K562 (cell line): ENCODE results near the gene POLR2L. TPM values are rescaled to one million over a fixed set of nuclear protein-coding genes. Genes with fewer than 3 reads are reported as not detected.

ENCODE experiments used
- ESRRB ChIP-seq: fragments of 250-450 bp; sonication (Bioruptor Pico); IDR thresholded peaks from 2 replicates; pipeline ENCODE4 v1.5.0; 2020; ENCODE audit warnings: mild to moderate bottlenecking, moderate library complexity, borderline replicate concordance
- GATAD2A ChIP-seq: fragments of 450-650 bp; IDR thresholded peaks from 2 replicates; pipeline ENCODE4 v1.6.1; 2017
- GTF2F1 ChIP-seq: IDR thresholded peaks from 2 replicates; pipeline ENCODE4 v1.6.1; 2011; ENCODE audit warnings: low read depth, low read length, improper control_type of control experiment
- HLTF ChIP-seq: fragments of 450-650 bp; IDR thresholded peaks from 2 replicates; pipeline ENCODE4 v1.6.1; 2016
- HNRNPK ChIP-seq: fragments of 200-400 bp; formaldehyde crosslinking; IDR thresholded peaks from one replicate; pipeline ENCODE4 v1.6.1; 2018; ENCODE audit warnings: mild to moderate bottlenecking, low read depth, low read length; ENCODE audit not compliant: poor library complexity, severe bottlenecking
- HOXB6 ChIP-seq: fragments of 250-450 bp; sonication (Bioruptor Pico); IDR thresholded peaks from 2 replicates; pipeline ENCODE4 v1.5.1; 2022; ENCODE audit warnings: mild to moderate bottlenecking, borderline replicate concordance
- L3MBTL2 ChIP-seq: fragments of 450-650 bp; IDR thresholded peaks from 2 replicates; pipeline ENCODE4 v1.6.1; 2016; ENCODE audit warnings: mild to moderate bottlenecking, moderate library complexity
- MAX ChIP-seq: sonication (generic); formaldehyde crosslinking; IDR thresholded peaks from 2 replicates; pipeline ENCODE4 v1.9.0; 2022; ENCODE audit warnings: mild to moderate bottlenecking, missing genetic modification reagents
- MED1 ChIP-seq: sonication (generic); formaldehyde crosslinking; IDR thresholded peaks from 2 replicates; pipeline ENCODE4 v1.8.1; 2023; ENCODE audit warnings: missing genetic modification reagents, borderline replicate concordance
- MXI1 ChIP-seq: IDR thresholded peaks from 2 replicates; pipeline ENCODE4 v1.6.1; 2011; ENCODE audit warnings: low read depth, mild to moderate bottlenecking, improper control_type of control experiment, low read length
- RNF2 ChIP-seq: sonication (generic); IDR thresholded peaks from 2 replicates; pipeline ENCODE4 v1.6.1; 2016
- SIN3A ChIP-seq, 2 experiments: fragments of 150-350 bp in 1 of 2; IDR thresholded peaks; 2 replicates each; pipeline ENCODE4 v1.6.1; 2011 to 2016; ENCODE audit warnings: borderline replicate concordance in 2 of 2, low read depth in 2 of 2, low read length in 2 of 2, mild to moderate bottlenecking in 2 of 2, moderate library complexity in 2 of 2; ENCODE audit not compliant: control insufficient read depth in 1 of 2
- polyA plus RNA-seq, 8 experiments: library from polyadenylated mRNA; depleted of rRNA in 4 of 8; stranded (reverse) in 5 of 8; unstranded in 3 of 8; fragments of >200 nt; fragmentation: Nextera tagmentation in 2 of 8; fragmentation: Illumina TruSeq in 1 of 8; extraction: Ambion mirVana in 2 of 8; extraction: Trizol in 1 of 8; gene quantifications; 2 replicates each; pipeline versions ENCODE4 v1.2.1 to v1.2.3, GENCODE V29; 2011 to 2014; ENCODE audit warnings: inconsistent platforms in 1 of 8, missing spikeins in 1 of 8
- total RNA-seq, 7 experiments: library from RNA; depleted of rRNA in 6 of 7; stranded (reverse); fragments of >200 nt in 6 of 7; fragmentation: Illumina TruSeq in 2 of 7; extraction: Trizol in 2 of 7; gene quantifications; 2 replicates each; pipeline versions ENCODE4 v1.2.1 to v1.2.3, GENCODE V29; 2011 to 2021; ENCODE audit warnings: low replicate concordance in 1 of 7
- TF ChIP-seq, protein P1 (sequence below): fragments of 250-450 bp; sonication (Bioruptor Pico); IDR thresholded peaks from 2 replicates; pipeline ENCODE4 v1.8.0; 2021; ENCODE audit warnings: moderate library complexity, mild to moderate bottlenecking, inconsistent platforms
- TF ChIP-seq, protein P2 (sequence below): fragments of 250-450 bp; sonication (Bioruptor Pico); IDR thresholded peaks from 2 replicates; pipeline ENCODE4 v1.9.0; 2021; ENCODE audit warnings: mild to moderate bottlenecking, inconsistent platforms
- TF ChIP-seq, protein P3 (sequence below): fragments of 250-450 bp; sonication (Bioruptor Pico); IDR thresholded peaks from 2 replicates; pipeline ENCODE4 v1.8.0; 2021; ENCODE audit warnings: mild to moderate bottlenecking, moderate library complexity
- TF ChIP-seq, protein P4 (sequence below), 3 experiments: fragments of 200-800 bp in 1 of 3; fragments of 250-450 bp in 1 of 3; fragments of 450-650 bp in 1 of 3; sonication (Bioruptor Pico) in 1 of 3; sonication (Bioruptor generic) in 1 of 3; formaldehyde crosslinking in 1 of 3; IDR thresholded peaks; 2 replicates each; pipeline versions ENCODE4 v1.6.1 to v1.8.0; 2016 to 2022; ENCODE audit warnings: mild to moderate bottlenecking in 2 of 3, missing genetic modification characterization in 2 of 3, missing compliant biosample characterization in 1 of 3, moderate library complexity in 1 of 3
- TF ChIP-seq, protein P5 (sequence below): fragments of 450-650 bp; formaldehyde crosslinking; conservative IDR thresholded peaks from 2 replicates; pipeline ENCODE4 v1.4.0; 2022; ENCODE audit warnings: mild to moderate bottlenecking, missing genetic modification characterization

Gene POLR2L
- total and polyA plus RNA-seq, 9 of the 15 experiments (the other 6 are each of a cell fraction or from before 2014, with no cell fraction given), result 38.3 to 688 (median 108) TPM

GRCh38 chr11:875769-876301 is 33.5 kb upstream of the POLR2L start (continued):
- TF ChIP-seq, protein P1, sequence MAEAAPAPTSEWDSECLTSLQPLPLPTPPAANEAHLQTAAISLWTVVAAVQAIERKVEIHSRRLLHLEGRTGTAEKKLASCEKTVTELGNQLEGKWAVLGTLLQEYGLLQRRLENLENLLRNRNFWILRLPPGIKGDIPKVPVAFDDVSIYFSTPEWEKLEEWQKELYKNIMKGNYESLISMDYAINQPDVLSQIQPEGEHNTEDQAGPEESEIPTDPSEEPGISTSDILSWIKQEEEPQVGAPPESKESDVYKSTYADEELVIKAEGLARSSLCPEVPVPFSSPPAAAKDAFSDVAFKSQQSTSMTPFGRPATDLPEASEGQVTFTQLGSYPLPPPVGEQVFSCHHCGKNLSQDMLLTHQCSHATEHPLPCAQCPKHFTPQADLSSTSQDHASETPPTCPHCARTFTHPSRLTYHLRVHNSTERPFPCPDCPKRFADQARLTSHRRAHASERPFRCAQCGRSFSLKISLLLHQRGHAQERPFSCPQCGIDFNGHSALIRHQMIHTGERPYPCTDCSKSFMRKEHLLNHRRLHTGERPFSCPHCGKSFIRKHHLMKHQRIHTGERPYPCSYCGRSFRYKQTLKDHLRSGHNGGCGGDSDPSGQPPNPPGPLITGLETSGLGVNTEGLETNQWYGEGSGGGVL, result no peak
- TF ChIP-seq HOXB6 (CRISPR knock-in tag) (no peak), MXI1 (peak; percentile 65), ESRRB (no peak), RNF2 (peak; percentile 58; the same call in 1 of the 2 replicates), HNRNPK (no peak), GATAD2A (no peak), L3MBTL2 (peak; percentile 87), MAX (CRISPR knock-in tag) (peak; percentile 74), HLTF (no peak), GTF2F1 (no peak), MED1 (CRISPR knock-in tag) (no peak), SIN3A (IDR thresholded peaks at IDR 0.05; ENCODE audit: borderline replicate concordance in 2 of 2, control insufficient read depth in 1 of 2, low read depth in 2 of 2, low read length in 2 of 2) (no peak)
- TF ChIP-seq, protein P2, sequence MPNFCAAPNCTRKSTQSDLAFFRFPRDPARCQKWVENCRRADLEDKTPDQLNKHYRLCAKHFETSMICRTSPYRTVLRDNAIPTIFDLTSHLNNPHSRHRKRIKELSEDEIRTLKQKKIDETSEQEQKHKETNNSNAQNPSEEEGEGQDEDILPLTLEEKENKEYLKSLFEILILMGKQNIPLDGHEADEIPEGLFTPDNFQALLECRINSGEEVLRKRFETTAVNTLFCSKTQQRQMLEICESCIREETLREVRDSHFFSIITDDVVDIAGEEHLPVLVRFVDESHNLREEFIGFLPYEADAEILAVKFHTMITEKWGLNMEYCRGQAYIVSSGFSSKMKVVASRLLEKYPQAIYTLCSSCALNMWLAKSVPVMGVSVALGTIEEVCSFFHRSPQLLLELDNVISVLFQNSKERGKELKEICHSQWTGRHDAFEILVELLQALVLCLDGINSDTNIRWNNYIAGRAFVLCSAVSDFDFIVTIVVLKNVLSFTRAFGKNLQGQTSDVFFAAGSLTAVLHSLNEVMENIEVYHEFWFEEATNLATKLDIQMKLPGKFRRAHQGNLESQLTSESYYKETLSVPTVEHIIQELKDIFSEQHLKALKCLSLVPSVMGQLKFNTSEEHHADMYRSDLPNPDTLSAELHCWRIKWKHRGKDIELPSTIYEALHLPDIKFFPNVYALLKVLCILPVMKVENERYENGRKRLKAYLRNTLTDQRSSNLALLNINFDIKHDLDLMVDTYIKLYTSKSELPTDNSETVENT, result no peak
- TF ChIP-seq, protein P3, sequence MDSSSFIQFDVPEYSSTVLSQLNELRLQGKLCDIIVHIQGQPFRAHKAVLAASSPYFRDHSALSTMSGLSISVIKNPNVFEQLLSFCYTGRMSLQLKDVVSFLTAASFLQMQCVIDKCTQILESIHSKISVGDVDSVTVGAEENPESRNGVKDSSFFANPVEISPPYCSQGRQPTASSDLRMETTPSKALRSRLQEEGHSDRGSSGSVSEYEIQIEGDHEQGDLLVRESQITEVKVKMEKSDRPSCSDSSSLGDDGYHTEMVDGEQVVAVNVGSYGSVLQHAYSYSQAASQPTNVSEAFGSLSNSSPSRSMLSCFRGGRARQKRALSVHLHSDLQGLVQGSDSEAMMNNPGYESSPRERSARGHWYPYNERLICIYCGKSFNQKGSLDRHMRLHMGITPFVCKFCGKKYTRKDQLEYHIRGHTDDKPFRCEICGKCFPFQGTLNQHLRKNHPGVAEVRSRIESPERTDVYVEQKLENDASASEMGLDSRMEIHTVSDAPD (CRISPR knock-in tag), result no peak
- TF ChIP-seq, protein P4, sequence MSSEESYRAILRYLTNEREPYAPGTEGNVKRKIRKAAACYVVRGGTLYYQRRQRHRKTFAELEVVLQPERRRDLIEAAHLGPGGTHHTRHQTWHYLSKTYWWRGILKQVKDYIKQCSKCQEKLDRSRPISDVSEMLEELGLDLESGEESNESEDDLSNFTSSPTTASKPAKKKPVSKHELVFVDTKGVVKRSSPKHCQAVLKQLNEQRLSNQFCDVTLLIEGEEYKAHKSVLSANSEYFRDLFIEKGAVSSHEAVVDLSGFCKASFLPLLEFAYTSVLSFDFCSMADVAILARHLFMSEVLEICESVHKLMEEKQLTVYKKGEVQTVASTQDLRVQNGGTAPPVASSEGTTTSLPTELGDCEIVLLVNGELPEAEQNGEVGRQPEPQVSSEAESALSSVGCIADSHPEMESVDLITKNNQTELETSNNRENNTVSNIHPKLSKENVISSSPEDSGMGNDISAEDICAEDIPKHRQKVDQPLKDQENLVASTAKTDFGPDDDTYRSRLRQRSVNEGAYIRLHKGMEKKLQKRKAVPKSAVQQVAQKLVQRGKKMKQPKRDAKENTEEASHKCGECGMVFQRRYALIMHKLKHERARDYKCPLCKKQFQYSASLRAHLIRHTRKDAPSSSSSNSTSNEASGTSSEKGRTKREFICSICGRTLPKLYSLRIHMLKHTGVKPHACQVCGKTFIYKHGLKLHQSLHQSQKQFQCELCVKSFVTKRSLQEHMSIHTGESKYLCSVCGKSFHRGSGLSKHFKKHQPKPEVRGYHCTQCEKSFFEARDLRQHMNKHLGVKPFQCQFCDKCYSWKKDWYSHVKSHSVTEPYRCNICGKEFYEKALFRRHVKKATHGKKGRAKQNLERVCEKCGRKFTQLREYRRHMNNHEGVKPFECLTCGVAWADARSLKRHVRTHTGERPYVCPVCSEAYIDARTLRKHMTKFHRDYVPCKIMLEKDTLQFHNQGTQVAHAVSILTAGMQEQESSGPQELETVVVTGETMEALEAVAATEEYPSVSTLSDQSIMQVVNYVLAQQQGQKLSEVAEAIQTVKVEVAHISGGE (CRISPR knock-in tag; IDR thresholded peaks at IDR 0.05), result peak in 1 of 3 experiments; percentile 57; a peak in 1 of 6 replicates
- TF ChIP-seq, protein P5, sequence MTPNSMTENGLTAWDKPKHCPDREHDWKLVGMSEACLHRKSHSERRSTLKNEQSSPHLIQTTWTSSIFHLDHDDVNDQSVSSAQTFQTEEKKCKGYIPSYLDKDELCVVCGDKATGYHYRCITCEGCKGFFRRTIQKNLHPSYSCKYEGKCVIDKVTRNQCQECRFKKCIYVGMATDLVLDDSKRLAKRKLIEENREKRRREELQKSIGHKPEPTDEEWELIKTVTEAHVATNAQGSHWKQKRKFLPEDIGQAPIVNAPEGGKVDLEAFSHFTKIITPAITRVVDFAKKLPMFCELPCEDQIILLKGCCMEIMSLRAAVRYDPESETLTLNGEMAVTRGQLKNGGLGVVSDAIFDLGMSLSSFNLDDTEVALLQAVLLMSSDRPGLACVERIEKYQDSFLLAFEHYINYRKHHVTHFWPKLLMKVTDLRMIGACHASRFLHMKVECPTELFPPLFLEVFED (CRISPR knock-in tag), result no peak
